ENCODE measurements around the gene ATG101. TPM values are rescaled to one million over a fixed set of nuclear protein-coding genes. Genes with fewer than 3 reads are reported as not detected.

ATG101 gene
- total RNA-seq, 4 donors from 2014 or later: 39.5 to 76.1 (median 56.5) TPM

GRCh38 chr12:52063082-52063924, 6.5 kb upstream of the ATG101 start:
- no peak for TF ChIP-seq POLR2AphosphoS5 (IDR thresholded peaks at IDR 0.05)
- no peak for TF ChIP-seq EP300 (IDR thresholded peaks at IDR 0.05)
- TF ChIP-seq CTCF (IDR thresholded peaks at IDR 0.05): no peak
- H3K27ac ChIP-seq: peak overlapping the region; percentile 64

GRCh38 chr12:52063981-52064649, 5.7 kb upstream of the ATG101 start:
- TF ChIP-seq POLR2AphosphoS5 (IDR thresholded peaks at IDR 0.05): peak in 1 of 3 donors; percentile 33
- TF ChIP-seq CTCF (IDR thresholded peaks at IDR 0.05): no peak

More at GRCh38 chr12:52063082-52063924, 6.5 kb upstream of the ATG101 start:
- peaks cover 7% of the 10 kb centered on the region for H3K36me3 ChIP-seq
- H3K27me3 ChIP-seq: no peaks in the 10 kb centered on the region
- no peak overlapping the region for H3K4me3 ChIP-seq
- no peak for DNase-seq (ENCODE audit: low spot score in 2 of 2)
- 68% methylated on average over 15 of the region's 20 CpGs for WGBS
- no peaks in the 10 kb centered on the region for H3K9me3 ChIP-seq
- peaks cover 21% of the 10 kb centered on the region for H3K4me1 ChIP-seq

GRCh38 chr12:52066346-52067080, 3.3 kb upstream of the ATG101 start:
- Histone ChIP-seq H3K27me3 (no peaks in the 10 kb centered on the region), H3K4me3 (no peak overlapping the region), H3K9me3 (no peaks in the 10 kb centered on the region), H3K36me3 (no peaks in the 10 kb centered on the region), H3K4me1 (peaks cover 41% of the 10 kb centered on the region), H3K27ac (no peak overlapping the region)
- 62% methylated on average over 7 of the region's 8 CpGs for WGBS
- DNase-seq (ENCODE audit: low spot score in 2 of 2): no peak
- no peak for TF ChIP-seq POLR2AphosphoS5 (IDR thresholded peaks at IDR 0.05)
- TF ChIP-seq EP300 (IDR thresholded peaks at IDR 0.05): no peak
- TF ChIP-seq CTCF (IDR thresholded peaks at IDR 0.05): no peak
- TF ChIP-seq POLR2A (IDR thresholded peaks at IDR 0.05): no peak

More at GRCh38 chr12:52063981-52064649, 5.7 kb upstream of the ATG101 start:
- peak in 1 of 2 donors; percentile 76 for DNase-seq (ENCODE audit: low spot score in 2 of 2)
- WGBS: 59% methylated on average over 9 of the region's 12 CpGs
- Histone ChIP-seq H3K36me3 (no peaks in the 10 kb centered on the region), H3K4me3 (no peak overlapping the region), H3K4me1 (peaks cover 25% of the 10 kb centered on the region), H3K27ac (peak overlapping the region; percentile 64), H3K27me3 (no peaks in the 10 kb centered on the region), H3K9me3 (no peaks in the 10 kb centered on the region)

- Histone ChIP-seq H3K9me3 (no peaks in the 10 kb centered on the region), H3K36me3 (no peaks in the 10 kb centered on the region), H3K4me1 (peaks cover 46% of the 10 kb centered on the region), H3K4me3 (no peak overlapping the region), H3K27me3 (no peaks in the 10 kb centered on the region), H3K27ac (no peak overlapping the region)
- no peak for DNase-seq (ENCODE audit: low spot score in 2 of 2)
- TF ChIP-seq POLR2A (IDR thresholded peaks at IDR 0.05): no peak
- TF ChIP-seq CTCF (IDR thresholded peaks at IDR 0.05): no peak
- no peak for TF ChIP-seq POLR2AphosphoS5 (IDR thresholded peaks at IDR 0.05)
- TF ChIP-seq EP300 (IDR thresholded peaks at IDR 0.05): no peak
- 51% methylated on average over 3 of the region's 3 CpGs for WGBS
These were observed 2.8 kb upstream of the ATG101 start for GRCh38 chr12:52067081-52067374.

Measured in suprapubic skin (tissue), 4 donors.